ENCODE results near the gene CCDC30.
"Not testable (repeated sequence)": the region's sequence is repeated elsewhere in the genome, so short reads cannot be mapped to it uniquely, and the experiment has no call there.

Gene CCDC30

GRCh38 chr1:42593486-42594100 lies 130.5 kb downstream of the CCDC30 start:
- DNase-seq (ENCODE audit: low read depth), result no peak
- H3K4me3 ChIP-seq (ENCODE audit: low read depth, low read length), result no peak overlapping the region
- in situ Hi-C loops (cut with HindIII; ENCODE audit: low sequenced_read_pairs), result no loop called here
- no peak for TF ChIP-seq CTCF (IDR thresholded peaks at IDR 0.05; ENCODE audit: low read depth, low read length, missing control alignments)

GRCh38 chr1:42601472-42601871 lies 138.4 kb downstream of the CCDC30 start:
- in situ Hi-C loops (cut with HindIII; ENCODE audit: low sequenced_read_pairs), result no loop called here
- no peak for DNase-seq (ENCODE audit: low read depth)
- no peak for TF ChIP-seq CTCF (IDR thresholded peaks at IDR 0.05; ENCODE audit: low read depth, low read length, missing control alignments)
- no peak overlapping the region for H3K4me3 ChIP-seq (ENCODE audit: low read depth, low read length)

- no peak overlapping the region for H3K4me3 ChIP-seq (ENCODE audit: low read depth, low read length)
- in situ Hi-C loops (cut with HindIII; ENCODE audit: low sequenced_read_pairs), result no loop called here
- no peak for DNase-seq (ENCODE audit: low read depth)
- TF ChIP-seq CTCF (IDR thresholded peaks at IDR 0.05; ENCODE audit: low read depth, low read length, missing control alignments), result no peak
Observed at GRCh38 chr1:42613803-42614131, 150.7 kb downstream of the CCDC30 start.

- no peak overlapping the region for H3K4me3 ChIP-seq (ENCODE audit: low read depth, low read length)
- in situ Hi-C loops (cut with HindIII; ENCODE audit: low sequenced_read_pairs), result no loop called here
- TF ChIP-seq CTCF (IDR thresholded peaks at IDR 0.05; ENCODE audit: low read depth, low read length, missing control alignments), result no peak
- no peak for DNase-seq (ENCODE audit: low read depth)
Observed at GRCh38 chr1:42618866-42619265, 155.8 kb downstream of the CCDC30 start.

GRCh38 chr1:42620307-42620706 lies 157.2 kb downstream of the CCDC30 start:
- in situ Hi-C loops (cut with HindIII; ENCODE audit: low sequenced_read_pairs), result no loop called here
- TF ChIP-seq CTCF (IDR thresholded peaks at IDR 0.05; ENCODE audit: low read depth, low read length, missing control alignments), result no peak
- H3K4me3 ChIP-seq (ENCODE audit: low read depth, low read length), result no peak overlapping the region
- no peak for DNase-seq (ENCODE audit: low read depth)

- in situ Hi-C loops (cut with HindIII; ENCODE audit: low sequenced_read_pairs); H3K4me3 ChIP-seq (ENCODE audit: low read depth, low read length); DNase-seq (ENCODE audit: low read depth): not testable (repeated sequence)
Observed at GRCh38 chr1:42621180-42621579, 158.1 kb downstream of the CCDC30 start.

- H3K4me3 ChIP-seq (ENCODE audit: low read depth, low read length); in situ Hi-C loops (cut with HindIII; ENCODE audit: low sequenced_read_pairs); DNase-seq (ENCODE audit: low read depth): not testable (repeated sequence)
Observed at GRCh38 chr1:42627205-42627604, 164.1 kb downstream of the CCDC30 start.

GRCh38 chr1:42639116-42639515 lies 176.0 kb downstream of the CCDC30 start:
- no peak for TF ChIP-seq CTCF (IDR thresholded peaks at IDR 0.05; ENCODE audit: low read depth, low read length, missing control alignments)
- no peak for DNase-seq (ENCODE audit: low read depth)
- in situ Hi-C loops (cut with HindIII; ENCODE audit: low sequenced_read_pairs), result no loop called here
- H3K4me3 ChIP-seq (ENCODE audit: low read depth, low read length), result no peak overlapping the region

Measured in astrocyte of the cerebellum (primary cell).